Tibial artery (tissue), 4 donors: Measurements from ENCODE around the gene TNFAIP8L3.

Experiments
- DNase-seq, 2 donors: peaks; one replicate each; pipeline ENCODE4 v3.0.0-alpha.2; 2019
- H3K27ac ChIP-seq, 2 donors: fragments of 200-600 bp; sonication (generic) in 1 of 2; 1 replicate in 1 of 2; 2 replicates in 1 of 2; pipeline ENCODE4 v1.5.1; 2018 to 2019; ENCODE audit warnings: mild to moderate bottlenecking in 1 of 2
- H3K27me3 ChIP-seq, 2 donors: fragments of 200-600 bp; sonication (generic) in 1 of 2; one replicate each; pipeline versions ENCODE4 v1.5.1 to v1.6.0; 2016 to 2019
- H3K36me3 ChIP-seq, 3 donors: fragments of 200-600 bp; sonication (generic) in 2 of 3; one replicate each; pipeline ENCODE4 v1.5.1; 2016 to 2019; ENCODE audit warnings: mild to moderate bottlenecking in 2 of 3
- H3K4me1 ChIP-seq, 4 donors: fragments of 200-600 bp; sonication (generic) in 2 of 4; 1 replicate in 3 of 4; 2 replicates in 1 of 4; pipeline ENCODE4 v1.5.1; 2016 to 2019
- H3K4me3 ChIP-seq, 2 donors: fragments of 200-600 bp; sonication (generic) in 1 of 2; 1 replicate in 1 of 2; 2 replicates in 1 of 2; pipeline ENCODE4 v1.5.1; 2018 to 2019; ENCODE audit warnings: mild to moderate bottlenecking in 2 of 2
- H3K9me3 ChIP-seq, 3 donors: fragments of 200-600 bp; sonication (generic) in 1 of 3; one replicate each; pipeline ENCODE4 v1.5.1; 2016 to 2019
- intact Hi-C: fragments of 100-400 bp; cut with DNase I; formaldehyde crosslinking; loops from one replicate; pipeline ENCODE4 v1.15.0; 2023; ENCODE audit warnings: low total_unique reads
- TF ChIP-seq, protein P1 (sequence below), 2 experiments: fragments of 200-600 bp in 1 of 2; fragments of 450-650 bp in 1 of 2; IDR thresholded peaks; one replicate each; pipeline ENCODE4 v1.5.1; 2017 to 2019; ENCODE audit warnings: antibody characterized with exemption in 2 of 2, mild to moderate bottlenecking in 1 of 2, moderate library complexity in 1 of 2

TNFAIP8L3 gene

DNA sequence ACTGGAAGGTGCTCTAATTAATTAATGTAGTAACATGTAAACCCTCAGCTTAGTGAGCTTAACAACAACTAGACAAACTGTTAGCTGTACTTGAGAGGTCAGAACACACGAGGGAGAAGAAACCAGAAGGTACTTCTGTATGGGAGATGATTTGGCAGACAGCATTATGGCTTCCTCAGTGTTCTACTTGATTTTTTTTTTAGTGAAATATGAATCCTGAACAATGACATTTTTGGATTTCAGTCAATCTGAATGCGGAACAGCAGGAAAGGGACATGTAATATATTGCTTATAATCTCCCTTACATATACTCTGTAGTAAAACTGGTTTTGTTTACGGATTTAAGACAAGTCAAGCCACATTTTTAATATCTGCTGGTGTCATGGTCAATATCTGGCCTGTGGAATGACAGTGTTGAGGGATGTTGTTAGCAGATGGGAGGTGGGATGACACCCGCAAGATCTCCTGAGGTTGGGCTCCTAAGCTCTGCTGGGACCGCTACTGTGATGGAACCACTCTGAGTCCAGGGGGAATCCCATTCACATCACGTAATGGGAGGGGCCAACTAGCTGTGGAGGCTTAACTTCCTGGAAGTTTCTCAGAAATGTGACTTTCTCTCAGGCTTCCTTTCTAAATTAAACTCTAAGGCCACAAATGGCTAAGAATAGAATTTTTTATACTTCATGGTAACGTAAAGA lies 18.7 kb downstream of the TNFAIP8L3 start:
- H3K36me3 ChIP-seq: no peaks in the 10 kb centered on the region
- intact Hi-C loops: no loop called here
- H3K4me3 ChIP-seq: no peak overlapping the region
- H3K4me1 ChIP-seq: peaks cover 0 to 53% (median 27%) of the 10 kb centered on the region in 4 donors
- DNase-seq: peak in 1 of 2 donors; percentile 67
- peak overlapping the region; percentile 72 to 75 for H3K27ac ChIP-seq
- TF ChIP-seq, protein P1, sequence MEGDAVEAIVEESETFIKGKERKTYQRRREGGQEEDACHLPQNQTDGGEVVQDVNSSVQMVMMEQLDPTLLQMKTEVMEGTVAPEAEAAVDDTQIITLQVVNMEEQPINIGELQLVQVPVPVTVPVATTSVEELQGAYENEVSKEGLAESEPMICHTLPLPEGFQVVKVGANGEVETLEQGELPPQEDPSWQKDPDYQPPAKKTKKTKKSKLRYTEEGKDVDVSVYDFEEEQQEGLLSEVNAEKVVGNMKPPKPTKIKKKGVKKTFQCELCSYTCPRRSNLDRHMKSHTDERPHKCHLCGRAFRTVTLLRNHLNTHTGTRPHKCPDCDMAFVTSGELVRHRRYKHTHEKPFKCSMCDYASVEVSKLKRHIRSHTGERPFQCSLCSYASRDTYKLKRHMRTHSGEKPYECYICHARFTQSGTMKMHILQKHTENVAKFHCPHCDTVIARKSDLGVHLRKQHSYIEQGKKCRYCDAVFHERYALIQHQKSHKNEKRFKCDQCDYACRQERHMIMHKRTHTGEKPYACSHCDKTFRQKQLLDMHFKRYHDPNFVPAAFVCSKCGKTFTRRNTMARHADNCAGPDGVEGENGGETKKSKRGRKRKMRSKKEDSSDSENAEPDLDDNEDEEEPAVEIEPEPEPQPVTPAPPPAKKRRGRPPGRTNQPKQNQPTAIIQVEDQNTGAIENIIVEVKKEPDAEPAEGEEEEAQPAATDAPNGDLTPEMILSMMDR (IDR thresholded peaks at IDR 0.05): no peak
- H3K27me3 ChIP-seq: no peaks in the 10 kb centered on the region
- H3K9me3 ChIP-seq: no peaks in the 10 kb centered on the region

- Histone ChIP-seq H3K36me3 (no peaks in the 10 kb centered on the region), H3K4me1 (peaks cover 0 to 53% (median 27%) of the 10 kb centered on the region in 4 donors), H3K27me3 (no peaks in the 10 kb centered on the region), H3K9me3 (no peaks in the 10 kb centered on the region), H3K27ac (peak overlapping the region; percentile 72 to 75), H3K4me3 (no peak overlapping the region)
- intact Hi-C loops: no loop called here
- TF ChIP-seq, protein P1 (IDR thresholded peaks at IDR 0.05): no peak
- peak; percentile 74 to 83 for DNase-seq
Measured at GRCh38 chr15:51075364-51075763, 19.3 kb downstream of the TNFAIP8L3 start.

- no peaks in the 10 kb centered on the region for H3K36me3 ChIP-seq
- TF ChIP-seq, protein P1 (IDR thresholded peaks at IDR 0.05): no peak
Measured at GRCh38 chr15:51074926-51075325, 19.8 kb downstream of the TNFAIP8L3 start.

GRCh38 chr15:51071578-51071977 lies 23.1 kb downstream of the TNFAIP8L3 start:
- Histone ChIP-seq H3K9me3 (no peaks in the 10 kb centered on the region), H3K27ac (no peak overlapping the region), H3K4me3 (no peak overlapping the region), H3K27me3 (no peaks in the 10 kb centered on the region), H3K4me1 (peaks cover 0 to 39% (median 20%) of the 10 kb centered on the region in 4 donors), H3K36me3 (no peaks in the 10 kb centered on the region)
- intact Hi-C loops: no loop called here
- TF ChIP-seq, protein P1 (IDR thresholded peaks at IDR 0.05): no peak
- no peak for DNase-seq

More at GRCh38 chr15:51074926-51075325, 19.8 kb downstream of the TNFAIP8L3 start:
- H3K4me3 ChIP-seq: no peak overlapping the region
- peaks cover 0 to 53% (median 27%) of the 10 kb centered on the region in 4 donors for H3K4me1 ChIP-seq
- no peaks in the 10 kb centered on the region for H3K27me3 ChIP-seq
- no peak for DNase-seq
- H3K27ac ChIP-seq: peak overlapping the region; percentile 72 to 75
- intact Hi-C loops: no loop called here
- H3K9me3 ChIP-seq: no peaks in the 10 kb centered on the region

GRCh38 chr15:51069983-51070382 lies 24.7 kb downstream of the TNFAIP8L3 start:
- intact Hi-C loops: no loop called here
- Histone ChIP-seq H3K9me3 (no peaks in the 10 kb centered on the region), H3K36me3 (no peaks in the 10 kb centered on the region), H3K4me1 (peaks cover 0 to 38% (median 12%) of the 10 kb centered on the region in 4 donors), H3K27me3 (no peaks in the 10 kb centered on the region), H3K27ac (no peak overlapping the region), H3K4me3 (no peak overlapping the region)
- no peak for DNase-seq
- TF ChIP-seq, protein P1 (IDR thresholded peaks at IDR 0.05): no peak
